ENCODE measurements around the gene KIAA1671.
A peak's percentile ranks its signal among the peaks of the same experiment; 100 is the strongest.

The KIAA1671 gene

DNA sequence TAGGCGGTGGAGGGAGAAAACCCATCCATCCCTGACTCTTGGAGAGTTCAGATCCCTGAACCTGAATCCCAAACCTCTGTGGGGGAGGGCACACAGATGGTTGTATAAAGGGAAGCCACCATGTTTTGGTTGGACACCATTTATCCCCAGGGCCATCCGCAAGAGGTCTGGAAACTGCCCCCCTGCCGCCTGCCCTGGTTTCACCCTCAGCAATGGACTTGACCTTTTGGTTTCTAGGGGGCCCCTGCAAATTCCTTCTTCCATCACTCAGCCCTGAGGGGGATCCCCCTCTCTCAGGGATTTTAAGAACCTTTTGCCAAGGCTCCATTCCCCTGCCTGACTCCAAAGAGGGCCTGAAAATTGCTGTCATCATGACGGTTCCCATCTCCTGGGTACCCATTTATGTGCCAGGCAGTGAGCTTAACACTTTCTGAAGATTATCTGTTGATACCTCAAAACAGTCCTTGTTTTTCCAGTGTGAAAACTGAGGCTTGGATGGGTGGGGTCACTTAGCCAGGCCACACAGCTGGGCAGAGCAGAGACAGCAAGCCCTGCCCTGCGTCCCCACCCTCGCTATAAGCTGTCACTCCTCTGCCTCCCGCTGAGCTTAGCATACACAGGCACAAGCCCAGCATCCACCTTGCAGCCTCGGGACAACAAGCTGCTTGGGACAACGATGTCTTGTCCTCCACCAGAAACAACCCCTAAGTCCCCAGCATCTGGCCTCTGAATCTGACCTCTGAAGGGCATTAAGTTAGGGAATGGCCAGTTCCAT lies 213.9 kb downstream of the KIAA1671 start:
- no peak for DNase-seq (ENCODE audit: low spot score)
- peak overlapping the region; percentile 56 for H3K27ac ChIP-seq
- ChIA-PET POLR2A (ENCODE audit: low non-redundant PET) (no interaction called here), CTCF (interaction anchor here (1.0 kb wide), 1 partner anchor 116 kb away, joined by 3 read pairs; no protein-coding TSS in a partner anchor)
- TF ChIP-seq, protein P1, sequence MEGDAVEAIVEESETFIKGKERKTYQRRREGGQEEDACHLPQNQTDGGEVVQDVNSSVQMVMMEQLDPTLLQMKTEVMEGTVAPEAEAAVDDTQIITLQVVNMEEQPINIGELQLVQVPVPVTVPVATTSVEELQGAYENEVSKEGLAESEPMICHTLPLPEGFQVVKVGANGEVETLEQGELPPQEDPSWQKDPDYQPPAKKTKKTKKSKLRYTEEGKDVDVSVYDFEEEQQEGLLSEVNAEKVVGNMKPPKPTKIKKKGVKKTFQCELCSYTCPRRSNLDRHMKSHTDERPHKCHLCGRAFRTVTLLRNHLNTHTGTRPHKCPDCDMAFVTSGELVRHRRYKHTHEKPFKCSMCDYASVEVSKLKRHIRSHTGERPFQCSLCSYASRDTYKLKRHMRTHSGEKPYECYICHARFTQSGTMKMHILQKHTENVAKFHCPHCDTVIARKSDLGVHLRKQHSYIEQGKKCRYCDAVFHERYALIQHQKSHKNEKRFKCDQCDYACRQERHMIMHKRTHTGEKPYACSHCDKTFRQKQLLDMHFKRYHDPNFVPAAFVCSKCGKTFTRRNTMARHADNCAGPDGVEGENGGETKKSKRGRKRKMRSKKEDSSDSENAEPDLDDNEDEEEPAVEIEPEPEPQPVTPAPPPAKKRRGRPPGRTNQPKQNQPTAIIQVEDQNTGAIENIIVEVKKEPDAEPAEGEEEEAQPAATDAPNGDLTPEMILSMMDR (conservative IDR thresholded peaks at IDR 0.05; ENCODE audit: low read depth), result no peak

DNA sequence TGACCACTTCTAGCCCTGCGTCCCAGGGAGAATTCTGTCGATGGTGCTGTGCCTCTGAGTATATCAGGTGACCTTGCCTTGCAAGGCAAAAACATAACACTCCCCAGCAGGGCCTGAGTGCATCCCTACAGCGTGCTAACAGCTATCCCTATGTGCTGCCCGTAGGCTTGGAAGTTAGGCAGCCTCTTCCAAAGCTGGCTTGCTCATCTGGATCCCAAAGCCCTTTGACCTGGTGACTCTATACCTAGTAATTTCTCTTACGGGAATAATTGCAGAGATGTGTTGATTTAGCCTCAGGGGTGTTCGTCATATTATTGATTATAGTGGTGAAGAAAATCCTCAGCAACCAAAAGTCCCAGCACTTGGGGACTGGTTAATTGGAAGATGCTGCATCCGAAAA lies 214.6 kb downstream of the KIAA1671 start:
- CTCF ChIA-PET, result interaction anchor here (1.0 kb wide), 1 partner anchor 117 kb away, joined by 3 read pairs; no protein-coding TSS in a partner anchor
- TF ChIP-seq, protein P1 (conservative IDR thresholded peaks at IDR 0.05; ENCODE audit: low read depth), result no peak
- peak; percentile 30 for DNase-seq (ENCODE audit: low spot score)
- H3K27ac ChIP-seq, result peak overlapping the region; percentile 56
- POLR2A ChIA-PET (ENCODE audit: low non-redundant PET), result no interaction called here

DNA sequence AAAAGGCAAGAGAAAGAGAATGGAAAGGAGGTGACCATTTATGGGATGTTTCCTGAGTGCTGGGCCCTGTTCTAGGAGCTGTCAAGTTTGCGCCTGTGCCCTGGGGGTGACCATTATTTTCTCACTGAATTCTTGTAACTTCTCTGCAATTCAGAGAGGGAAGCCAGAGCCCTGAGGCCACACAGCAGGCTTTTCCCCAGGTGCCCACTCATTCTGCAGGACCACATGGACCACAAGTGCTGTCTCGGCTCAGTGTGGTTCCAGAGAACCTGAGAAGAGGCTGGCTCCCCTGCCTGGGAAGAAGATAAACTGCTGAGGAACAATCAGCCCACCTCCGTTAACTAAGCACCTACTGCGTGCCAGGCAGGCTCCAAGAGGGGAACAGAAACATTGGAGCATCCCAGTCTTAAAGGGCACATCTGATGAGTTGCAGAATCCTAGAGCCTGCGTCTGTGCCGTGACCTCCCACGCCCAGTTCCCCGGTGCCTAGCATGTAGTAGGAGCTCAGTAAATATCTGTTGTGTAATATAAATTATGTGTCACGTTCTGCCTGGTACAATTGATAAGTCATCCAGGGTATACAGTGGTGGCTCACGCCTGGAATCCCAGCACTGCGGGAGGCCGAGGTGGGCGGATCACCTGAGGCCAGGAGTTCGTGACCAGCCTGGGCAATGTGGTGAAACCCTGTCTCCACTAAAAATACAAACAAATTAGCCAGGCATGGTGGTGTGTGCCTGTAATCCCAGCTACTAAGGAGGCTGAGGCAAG lies 215.5 kb downstream of the KIAA1671 start:
- POLR2A ChIA-PET (ENCODE audit: low non-redundant PET), result no interaction called here

DNA sequence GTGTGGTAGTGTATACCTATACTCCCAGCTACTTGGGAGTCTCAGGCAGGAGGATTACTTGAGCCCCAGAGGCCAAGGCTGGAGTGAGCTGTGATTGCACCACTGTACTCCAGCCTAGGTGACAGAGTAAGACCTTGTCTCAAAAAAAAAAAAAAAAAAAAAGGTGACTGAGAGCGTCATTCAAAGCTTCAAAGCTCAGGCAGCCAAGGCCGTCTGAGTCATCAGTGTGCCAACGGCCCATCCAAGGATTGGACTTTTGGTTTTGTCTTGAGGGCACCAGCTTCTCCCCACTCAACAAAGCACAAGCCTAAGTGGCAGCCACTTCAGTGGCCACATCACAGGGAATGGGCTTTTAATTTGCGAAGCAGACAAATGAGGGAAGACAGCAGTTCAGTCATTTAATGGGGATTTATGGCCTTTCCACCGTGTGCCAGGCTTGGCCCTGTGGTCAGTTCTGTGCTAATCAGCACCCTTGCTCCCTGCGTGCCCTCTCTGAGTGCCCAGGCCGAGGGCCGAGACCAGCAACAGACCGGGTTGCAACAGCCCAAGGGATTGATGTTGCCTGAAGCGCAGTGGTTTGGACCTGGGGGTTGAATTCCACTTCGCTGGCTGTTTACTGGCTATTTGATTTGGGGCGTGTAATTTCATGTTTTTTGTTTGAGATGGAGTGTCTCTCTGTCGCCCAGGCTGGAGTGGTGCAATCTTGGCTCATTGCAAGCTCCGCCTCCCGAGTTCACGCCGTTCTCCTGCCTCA lies 216.9 kb downstream of the KIAA1671 start:
- ChIA-PET POLR2A (ENCODE audit: low non-redundant PET) (no interaction called here), CTCF (interaction anchor here (1.1 kb wide), 1 partner anchor 112 kb away, joined by 5 read pairs; no protein-coding TSS in a partner anchor)
- DNase-seq (ENCODE audit: low spot score), result no peak

More for the DNA sequence above, 215.5 kb downstream of the KIAA1671 start:
- CTCF ChIA-PET, result interaction anchor here (0.6 kb wide), 1 partner anchor 110 kb away, joined by 5 read pairs; no protein-coding TSS in a partner anchor
- DNase-seq (ENCODE audit: low spot score), result no peak
- TF ChIP-seq, protein P1 (conservative IDR thresholded peaks at IDR 0.05; ENCODE audit: low read depth), result no peak
- H3K27ac ChIP-seq, result peak overlapping the region; percentile 81

DNA sequence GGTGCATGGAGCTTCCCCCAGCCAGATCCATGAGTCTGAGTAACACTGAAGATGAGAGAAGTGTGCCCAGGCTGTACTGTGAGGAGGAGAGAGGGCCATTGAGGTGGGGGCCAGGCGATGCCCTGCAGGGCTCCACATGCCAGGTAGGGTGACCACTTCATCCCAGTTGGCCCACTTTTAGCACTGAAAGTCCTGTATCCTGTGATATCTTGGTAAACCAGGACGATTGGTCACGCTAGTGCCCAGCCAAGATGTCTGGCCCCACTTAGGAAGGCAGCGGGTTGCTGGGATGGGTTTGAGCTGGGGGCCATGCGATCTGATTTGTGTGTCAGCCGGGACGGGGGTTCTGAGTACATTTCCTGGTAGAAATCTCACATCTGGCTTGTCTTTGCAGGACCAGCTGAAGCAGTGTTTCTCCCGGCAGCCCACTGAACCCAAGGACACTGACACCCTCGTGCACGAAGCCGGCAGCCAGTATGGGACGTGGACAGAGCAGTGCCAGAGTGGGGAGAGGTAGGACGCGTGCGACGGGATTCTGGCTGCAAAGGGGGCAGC lies 218.0 kb downstream of the KIAA1671 start:
- POLR2A ChIA-PET (ENCODE audit: low non-redundant PET), result no interaction called here
- peak overlapping the region; percentile 81 for H3K27ac ChIP-seq
- CTCF ChIA-PET, result interaction anchor here (0.7 to 1.1 kb wide), 3 partner anchors 59 to 113 kb away, joined by 3 to 5 read pairs (median 3); no protein-coding TSS in a partner anchor
- DNase-seq (ENCODE audit: low spot score), result no peak
- TF ChIP-seq, protein P1 (conservative IDR thresholded peaks at IDR 0.05; ENCODE audit: low read depth), result no peak

More for the DNA sequence above, 216.9 kb downstream of the KIAA1671 start:
- peak overlapping the region; percentile 81 for H3K27ac ChIP-seq
- TF ChIP-seq, protein P1 (conservative IDR thresholded peaks at IDR 0.05; ENCODE audit: low read depth), result no peak
